ENCODE measurements around the gene CASP10. TPM values are rescaled to one million over a fixed set of nuclear protein-coding genes. Genes with fewer than 3 reads are reported as not detected.

The CASP10 gene
- total and polyA plus RNA-seq, 4 donors = 8.9 to 74.4 (median 16.7) TPM

DNA sequence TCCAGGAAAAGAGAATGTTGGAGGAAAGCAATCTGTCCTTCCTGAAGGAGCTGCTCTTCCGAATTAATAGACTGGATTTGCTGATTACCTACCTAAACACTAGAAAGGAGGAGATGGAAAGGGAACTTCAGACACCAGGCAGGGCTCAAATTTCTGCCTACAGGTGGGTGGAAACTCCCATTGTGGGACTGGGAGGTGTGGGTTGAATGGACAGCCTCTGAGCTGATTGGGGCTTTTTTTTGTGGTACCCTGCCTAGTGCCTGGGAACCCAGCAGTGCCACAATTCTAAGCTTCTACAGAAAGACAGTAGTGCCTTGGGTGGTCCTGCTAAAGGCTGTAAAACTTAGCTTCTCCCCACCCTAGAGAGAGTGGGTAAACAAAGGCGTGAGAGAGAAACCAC lies 83.7 kb downstream of the CASP10 start:
- Histone ChIP-seq H3K9me3 (ENCODE audit: control insufficient read depth in 4 of 4, insufficient read depth in 3 of 4, low read length in 3 of 4) (no peaks in the 10 kb centered on the region), H3K9ac (ENCODE audit: insufficient read depth in 1 of 2, low read length in 2 of 2) (no peak overlapping the region), H3K27me3 (ENCODE audit: control insufficient read depth in 3 of 3, insufficient read depth in 3 of 3, low read length in 2 of 3) (no peaks in the 10 kb centered on the region), H3K4me1 (ENCODE audit: control insufficient read depth in 5 of 5, insufficient read depth in 5 of 5, low read length in 5 of 5) (no peaks in the 10 kb centered on the region), H3K4me3 (no peak overlapping the region), H3K27ac (ENCODE audit: low read depth in 1 of 2, low read length in 1 of 2) (no peak overlapping the region), H3K36me3 (ENCODE audit: control insufficient read depth in 4 of 4, insufficient read depth in 4 of 4, low read length in 4 of 4) (peaks cover 0 to 9% (median 7%) of the 10 kb centered on the region in 4 donors)
- ATAC-seq (ENCODE audit: insufficient read depth, low FRiP score) (no peak), DNase-seq (no peak)
- TF ChIP-seq, protein P1, sequence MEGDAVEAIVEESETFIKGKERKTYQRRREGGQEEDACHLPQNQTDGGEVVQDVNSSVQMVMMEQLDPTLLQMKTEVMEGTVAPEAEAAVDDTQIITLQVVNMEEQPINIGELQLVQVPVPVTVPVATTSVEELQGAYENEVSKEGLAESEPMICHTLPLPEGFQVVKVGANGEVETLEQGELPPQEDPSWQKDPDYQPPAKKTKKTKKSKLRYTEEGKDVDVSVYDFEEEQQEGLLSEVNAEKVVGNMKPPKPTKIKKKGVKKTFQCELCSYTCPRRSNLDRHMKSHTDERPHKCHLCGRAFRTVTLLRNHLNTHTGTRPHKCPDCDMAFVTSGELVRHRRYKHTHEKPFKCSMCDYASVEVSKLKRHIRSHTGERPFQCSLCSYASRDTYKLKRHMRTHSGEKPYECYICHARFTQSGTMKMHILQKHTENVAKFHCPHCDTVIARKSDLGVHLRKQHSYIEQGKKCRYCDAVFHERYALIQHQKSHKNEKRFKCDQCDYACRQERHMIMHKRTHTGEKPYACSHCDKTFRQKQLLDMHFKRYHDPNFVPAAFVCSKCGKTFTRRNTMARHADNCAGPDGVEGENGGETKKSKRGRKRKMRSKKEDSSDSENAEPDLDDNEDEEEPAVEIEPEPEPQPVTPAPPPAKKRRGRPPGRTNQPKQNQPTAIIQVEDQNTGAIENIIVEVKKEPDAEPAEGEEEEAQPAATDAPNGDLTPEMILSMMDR (IDR thresholded peaks at IDR 0.05; ENCODE audit: control extremely low read depth, extremely low read depth) = no peak
- WGBS, 2 donors = 82 to 88% methylated on average over 2 of the region's 2 CpGs

- peaks cover 6 to 15% (median 10%) of the 10 kb centered on the region in 4 donors for H3K36me3 ChIP-seq (ENCODE audit: control insufficient read depth in 4 of 4, insufficient read depth in 4 of 4, low read length in 4 of 4)
- no peaks in the 10 kb centered on the region for H3K27me3 ChIP-seq (ENCODE audit: control insufficient read depth in 3 of 3, insufficient read depth in 3 of 3, low read length in 2 of 3)
- H3K9me3 ChIP-seq (ENCODE audit: control insufficient read depth in 4 of 4, insufficient read depth in 3 of 4, low read length in 3 of 4) = no peaks in the 10 kb centered on the region
- no peak overlapping the region for H3K4me3 ChIP-seq
- no peak for DNase-seq
- no peak for ATAC-seq (ENCODE audit: insufficient read depth, low FRiP score)
- TF ChIP-seq, protein P1 (IDR thresholded peaks at IDR 0.05; ENCODE audit: control extremely low read depth, extremely low read depth) = no peak
- H3K4me1 ChIP-seq (ENCODE audit: control insufficient read depth in 5 of 5, insufficient read depth in 5 of 5, low read length in 5 of 5) = no peaks in the 10 kb centered on the region
- H3K27ac ChIP-seq (ENCODE audit: low read depth in 1 of 2, low read length in 1 of 2) = no peak overlapping the region
- H3K9ac ChIP-seq (ENCODE audit: insufficient read depth in 1 of 2, low read length in 2 of 2) = no peak overlapping the region
- 89 to 97% methylated on average over 12 of the region's 12 CpGs for WGBS, 2 donors
Observed at GRCh38 chr2:201267278-201268030, 84.5 kb downstream of the CASP10 start.

- TF ChIP-seq, protein P1 (IDR thresholded peaks at IDR 0.05; ENCODE audit: control extremely low read depth, extremely low read depth) = no peak
- Histone ChIP-seq H3K27me3 (ENCODE audit: control insufficient read depth in 3 of 3, insufficient read depth in 3 of 3, low read length in 2 of 3) (no peaks in the 10 kb centered on the region), H3K36me3 (ENCODE audit: control insufficient read depth in 4 of 4, insufficient read depth in 4 of 4, low read length in 4 of 4) (peaks cover 6 to 19% (median 14%) of the 10 kb centered on the region in 4 donors), H3K27ac (ENCODE audit: low read depth in 1 of 2, low read length in 1 of 2) (no peak overlapping the region), H3K4me3 (no peak overlapping the region), H3K9ac (ENCODE audit: insufficient read depth in 1 of 2, low read length in 2 of 2) (no peak overlapping the region), H3K9me3 (ENCODE audit: control insufficient read depth in 4 of 4, insufficient read depth in 3 of 4, low read length in 3 of 4) (no peaks in the 10 kb centered on the region), H3K4me1 (ENCODE audit: control insufficient read depth in 5 of 5, insufficient read depth in 5 of 5, low read length in 5 of 5) (no peaks in the 10 kb centered on the region)
- WGBS, 2 donors = 80 to 93% methylated on average over 2 of the region's 2 CpGs
- ATAC-seq (ENCODE audit: insufficient read depth, low FRiP score) (no peak), DNase-seq (no peak)
Observed at GRCh38 chr2:201269764-201270163, 86.8 kb downstream of the CASP10 start.
